DND-41 (cell line): ENCODE data around the gene FANCE.
"Not testable (repeated sequence)": the region's sequence is repeated elsewhere in the genome, so short reads cannot be mapped to it uniquely, and the experiment has no call there.

Experiments used
- ATAC-seq: fragments of 200-7000 bp; cut with Tn5 transposase; 3 replicates; pipeline ENCODE4 v1.9.1; 2021; ENCODE audit warnings: low read depth; ENCODE audit not compliant: insufficient read depth
- DNase-seq: peaks from one replicate; pipeline ENCODE4 v3.0.0-alpha.2; 2020
- H2AFZ ChIP-seq: 2 replicates; pipeline ENCODE4 v1.6.0; 2012; ENCODE audit warnings: low read depth, low read length
- H3K27ac ChIP-seq: 2 replicates; pipeline ENCODE4 v1.5.1; 2012; ENCODE audit warnings: low read length, inconsistent platforms
- H3K27me3 ChIP-seq: fragments of 200-600 bp; sonication (generic); 2 replicates; pipeline ENCODE4 v1.6.0; 2012; ENCODE audit warnings: low read length, mild to moderate bottlenecking, inconsistent platforms; ENCODE audit not compliant: insufficient read depth, poor library complexity
- H3K36me3 ChIP-seq: 2 replicates; pipeline ENCODE4 v1.5.1; 2012; ENCODE audit warnings: low read length, inconsistent platforms; ENCODE audit not compliant: insufficient read depth
- H3K4me1 ChIP-seq: 2 replicates; pipeline ENCODE4 v1.5.1; 2012; ENCODE audit warnings: mild to moderate bottlenecking, low read length; ENCODE audit not compliant: insufficient read depth
- H3K4me2 ChIP-seq: 2 replicates; pipeline ENCODE4 v1.6.0; 2012; ENCODE audit warnings: mild to moderate bottlenecking, moderate library complexity, low read length, inconsistent platforms; ENCODE audit not compliant: insufficient read depth
- H3K4me3 ChIP-seq, 2 experiments: fragments of 200-600 bp in 1 of 2; shearing (Covaris generic) in 1 of 2; 2 replicates each; pipeline ENCODE4 v1.5.1; 2012 to 2016; ENCODE audit warnings: inconsistent platforms in 2 of 2, low read length in 2 of 2, mild to moderate bottlenecking in 2 of 2, low read depth in 1 of 2, moderate library complexity in 1 of 2
- H3K79me2 ChIP-seq: 2 replicates; pipeline ENCODE4 v1.6.0; 2012; ENCODE audit warnings: low read length, inconsistent platforms; ENCODE audit not compliant: insufficient read depth
- H3K9ac ChIP-seq: 2 replicates; pipeline ENCODE4 v1.6.0; 2012; ENCODE audit warnings: low read depth, mild to moderate bottlenecking, inconsistent platforms, low read length, moderate library complexity
- H3K9me3 ChIP-seq: 2 replicates; pipeline ENCODE4 v1.5.1; 2012; ENCODE audit warnings: low read length, moderate library complexity, mild to moderate bottlenecking, inconsistent platforms; ENCODE audit not compliant: insufficient read depth, severe bottlenecking
- H4K20me1 ChIP-seq: 2 replicates; pipeline ENCODE4 v1.6.0; 2012; ENCODE audit warnings: low read length; ENCODE audit not compliant: insufficient read depth
- EZH2 ChIP-seq: IDR thresholded peaks from 3 replicates; pipeline ENCODE4 v1.6.1; 2012; ENCODE audit warnings: borderline replicate concordance, low read depth, mild to moderate bottlenecking, moderate library complexity, low read length, inconsistent platforms; ENCODE audit not compliant: severe bottlenecking
- TF ChIP-seq, protein P1 (sequence below): IDR thresholded peaks from 2 replicates; pipeline ENCODE4 v1.5.1; 2012; ENCODE audit warnings: borderline replicate concordance, low read length, moderate library complexity, mild to moderate bottlenecking; ENCODE audit not compliant: poor library complexity, severe bottlenecking; ENCODE audit errors: extremely low read depth

The FANCE gene

GRCh38 chr6:35512740-35513139, 60.6 kb downstream of the FANCE start, which contains the start of gene TULP1:
TSS of gene TULP1 (minus strand) at chr6:35512896. CDS start at chr6:35512858, 38 bp downstream.
- Histone ChIP-seq H4K20me1 (no peaks in the 10 kb centered on the region), H3K36me3 (no peaks in the 10 kb centered on the region), H3K4me1 (no peaks in the 10 kb centered on the region), H3K79me2 (no peaks in the 10 kb centered on the region), H3K27ac (no peak within 1 kb of the TSS), H2AFZ (no peak within 1 kb of the TSS), H3K4me3 (no peak within 1 kb of the TSS), H3K9ac (no peak within 1 kb of the TSS), H3K4me2 (no peak within 1 kb of the TSS), H3K27me3 (peaks cover 9% of the 10 kb centered on the region), H3K9me3 (no peaks in the 10 kb centered on the region)
- ATAC-seq (no peak), DNase-seq (no peak)
- TF ChIP-seq, protein P1, sequence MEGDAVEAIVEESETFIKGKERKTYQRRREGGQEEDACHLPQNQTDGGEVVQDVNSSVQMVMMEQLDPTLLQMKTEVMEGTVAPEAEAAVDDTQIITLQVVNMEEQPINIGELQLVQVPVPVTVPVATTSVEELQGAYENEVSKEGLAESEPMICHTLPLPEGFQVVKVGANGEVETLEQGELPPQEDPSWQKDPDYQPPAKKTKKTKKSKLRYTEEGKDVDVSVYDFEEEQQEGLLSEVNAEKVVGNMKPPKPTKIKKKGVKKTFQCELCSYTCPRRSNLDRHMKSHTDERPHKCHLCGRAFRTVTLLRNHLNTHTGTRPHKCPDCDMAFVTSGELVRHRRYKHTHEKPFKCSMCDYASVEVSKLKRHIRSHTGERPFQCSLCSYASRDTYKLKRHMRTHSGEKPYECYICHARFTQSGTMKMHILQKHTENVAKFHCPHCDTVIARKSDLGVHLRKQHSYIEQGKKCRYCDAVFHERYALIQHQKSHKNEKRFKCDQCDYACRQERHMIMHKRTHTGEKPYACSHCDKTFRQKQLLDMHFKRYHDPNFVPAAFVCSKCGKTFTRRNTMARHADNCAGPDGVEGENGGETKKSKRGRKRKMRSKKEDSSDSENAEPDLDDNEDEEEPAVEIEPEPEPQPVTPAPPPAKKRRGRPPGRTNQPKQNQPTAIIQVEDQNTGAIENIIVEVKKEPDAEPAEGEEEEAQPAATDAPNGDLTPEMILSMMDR, result no peak
- TF ChIP-seq EZH2, result no peak

DNA sequence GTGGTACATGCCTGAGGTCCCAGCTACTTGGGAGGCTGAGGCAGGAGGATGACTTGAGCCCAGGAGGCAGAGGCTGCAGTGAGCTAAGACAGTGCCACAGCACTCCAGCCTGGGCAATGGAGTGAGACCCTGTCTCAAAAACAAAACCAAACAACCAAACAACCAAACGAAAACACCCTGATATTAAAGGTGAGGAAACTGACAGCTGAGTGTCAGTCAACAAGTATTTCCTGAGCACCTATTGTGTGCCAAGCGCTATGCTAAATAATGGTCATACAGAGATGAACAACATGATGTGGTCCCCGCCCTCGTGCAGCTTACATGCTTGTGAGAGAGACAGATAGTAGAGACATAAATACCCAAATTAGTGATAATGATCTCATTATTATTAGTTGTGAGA, 62.4 kb downstream of the FANCE start:
- Histone ChIP-seq H3K27me3 (no peaks in the 10 kb centered on the region), H3K27ac (no peak overlapping the region), H4K20me1 (no peaks in the 10 kb centered on the region), H3K9me3 (no peaks in the 10 kb centered on the region), H3K36me3 (no peaks in the 10 kb centered on the region), H3K4me1 (no peaks in the 10 kb centered on the region), H3K4me3 (no peak overlapping the region), H3K4me2 (no peak overlapping the region), H2AFZ (no peak overlapping the region), H3K9ac (no peak overlapping the region), H3K79me2 (no peaks in the 10 kb centered on the region)
- DNase-seq (no peak), ATAC-seq (no peak)
- TF ChIP-seq, protein P1, result no peak
- no peak for TF ChIP-seq EZH2

- H3K4me2 ChIP-seq, H3K36me3 ChIP-seq, H3K4me3 ChIP-seq, H3K4me1 ChIP-seq, H4K20me1 ChIP-seq, H3K27ac ChIP-seq, H2AFZ ChIP-seq, ATAC-seq, H3K9me3 ChIP-seq, DNase-seq, H3K79me2 ChIP-seq, H3K9ac ChIP-seq, H3K27me3 ChIP-seq: not testable (repeated sequence)
Observed at GRCh38 chr6:35515939-35516338, 63.8 kb downstream of the FANCE start.
